GM11168 (cell line): ENCODE data around the gene HRH1.
"Not testable (repeated sequence)": the region's sequence is repeated elsewhere in the genome, so short reads cannot be mapped to it uniquely, and the experiment has no call there.

ENCODE experiments used
- in situ Hi-C: fragments of 300-500 bp; cut with MboI; formaldehyde crosslinking; loops from one replicate; pipeline ENCODE4 v1.12.0; 2022; ENCODE audit warnings: low sequenced_read_pairs; ENCODE audit not compliant: unreplicated experiment

The HRH1 gene

GRCh38 chr3:11140030-11140712, 14.1 kb upstream of the HRH1 start:
- in situ Hi-C loops = no loop called here

GRCh38 chr3:11140713-11141104, 13.6 kb upstream of the HRH1 start:
- in situ Hi-C loops = no loop called here

- in situ Hi-C loops = no loop called here
These were observed 10.8 kb upstream of the HRH1 start for GRCh38 chr3:11143476-11143875.

GRCh38 chr3:11144996-11145395, 9.3 kb upstream of the HRH1 start:
- in situ Hi-C loops = no loop called here

- in situ Hi-C loops = no loop called here
These were observed 8.4 kb upstream of the HRH1 start for GRCh38 chr3:11145888-11146287.

GRCh38 chr3:11146773-11147660, 7.3 kb upstream of the HRH1 start:
- in situ Hi-C loops = no loop called here

GRCh38 chr3:11150256-11150655, 4.0 kb upstream of the HRH1 start:
- in situ Hi-C loops = no loop called here

- in situ Hi-C loops = no loop called here
These were observed 2.0 kb upstream of the HRH1 start for GRCh38 chr3:11152301-11152700.

- in situ Hi-C loops = no loop called here
These were observed 646 bp downstream of the HRH1 start for GRCh38 chr3:11154953-11155325.

- in situ Hi-C loops = no loop called here
These were observed 1.2 kb downstream of the HRH1 start for GRCh38 chr3:11155341-11156025.

- in situ Hi-C loops = no loop called here
These were observed 1.7 kb downstream of the HRH1 start for GRCh38 chr3:11156026-11156410.

GRCh38 chr3:11157421-11157820, 3.1 kb downstream of the HRH1 start:
- in situ Hi-C loops = no loop called here

- in situ Hi-C loops = no loop called here
These were observed 5.2 kb downstream of the HRH1 start for GRCh38 chr3:11159421-11159904.

- in situ Hi-C loops = no loop called here
These were observed 7.4 kb downstream of the HRH1 start for GRCh38 chr3:11161666-11162065.

- in situ Hi-C loops = no loop called here
These were observed 8.4 kb downstream of the HRH1 start for GRCh38 chr3:11162401-11163345.

- in situ Hi-C loops = no loop called here
These were observed 10.3 kb downstream of the HRH1 start for GRCh38 chr3:11164607-11165006.

GRCh38 chr3:11165476-11165875, 11.2 kb downstream of the HRH1 start:
- in situ Hi-C loops = no loop called here

GRCh38 chr3:11166807-11167400, 12.6 kb downstream of the HRH1 start:
- in situ Hi-C loops = not testable (repeated sequence)

GRCh38 chr3:11167590-11167989, 13.3 kb downstream of the HRH1 start:
- in situ Hi-C loops = no loop called here

GRCh38 chr3:11168406-11168805, 14.1 kb downstream of the HRH1 start:
- in situ Hi-C loops = no loop called here
